GM10248 (cell line): Measurements from ENCODE around the gene PVALEF.

Source experiments
- CTCF ChIA-PET: fragments of 300-600 bp; sonication (Branson Sonifier 250); formaldehyde crosslinking; extraction: SDS; loops from one replicate; lab custom pipeline; 2021; ENCODE audit warnings: antibody characterized with exemption; lab: Yijun Ruan, JAX
- POLR2A ChIA-PET: fragments of 350-650 bp; sonication (Branson Sonifier 250); formaldehyde crosslinking; extraction: SDS; loops from one replicate; lab custom pipeline; 2020; ENCODE audit warnings: antibody characterized with exemption; lab: Yijun Ruan, JAX
- DNase-seq: peaks from one replicate; pipeline ENCODE4 v3.0.0; 2012; ENCODE audit errors: extremely low spot score
- TF ChIP-seq, protein P1 (sequence below): IDR thresholded peaks from 2 replicates; pipeline ENCODE4 v1.5.1; 2012; ENCODE audit warnings: mild to moderate bottlenecking, low read depth; ENCODE audit errors: extremely low read depth, missing control alignments, control extremely low read depth

Gene PVALEF

DNA sequence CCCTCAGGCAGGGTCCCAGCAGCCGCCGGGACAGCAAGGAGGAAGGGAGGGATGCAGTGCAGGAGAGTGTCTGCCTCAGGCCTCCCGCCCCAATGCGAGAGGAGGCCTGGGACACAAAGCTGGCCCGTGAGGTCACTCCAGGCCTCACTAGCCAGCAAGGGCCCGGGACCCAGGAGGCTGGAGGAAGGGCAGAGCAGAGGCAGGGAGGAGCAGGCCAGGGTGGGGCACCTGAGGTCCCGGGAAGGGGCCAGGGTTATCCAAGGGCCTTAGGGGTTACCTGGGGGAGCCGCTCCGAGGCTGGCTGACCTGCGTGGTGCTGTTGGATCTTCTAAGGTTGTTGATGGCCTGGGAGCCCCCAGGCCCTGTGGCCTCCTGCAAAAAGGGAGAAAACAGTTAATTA, 43.3 kb downstream of the PVALEF start:
- CTCF ChIA-PET: no interaction called here
- POLR2A ChIA-PET: no interaction called here
- no peak for DNase-seq
- TF ChIP-seq, protein P1, sequence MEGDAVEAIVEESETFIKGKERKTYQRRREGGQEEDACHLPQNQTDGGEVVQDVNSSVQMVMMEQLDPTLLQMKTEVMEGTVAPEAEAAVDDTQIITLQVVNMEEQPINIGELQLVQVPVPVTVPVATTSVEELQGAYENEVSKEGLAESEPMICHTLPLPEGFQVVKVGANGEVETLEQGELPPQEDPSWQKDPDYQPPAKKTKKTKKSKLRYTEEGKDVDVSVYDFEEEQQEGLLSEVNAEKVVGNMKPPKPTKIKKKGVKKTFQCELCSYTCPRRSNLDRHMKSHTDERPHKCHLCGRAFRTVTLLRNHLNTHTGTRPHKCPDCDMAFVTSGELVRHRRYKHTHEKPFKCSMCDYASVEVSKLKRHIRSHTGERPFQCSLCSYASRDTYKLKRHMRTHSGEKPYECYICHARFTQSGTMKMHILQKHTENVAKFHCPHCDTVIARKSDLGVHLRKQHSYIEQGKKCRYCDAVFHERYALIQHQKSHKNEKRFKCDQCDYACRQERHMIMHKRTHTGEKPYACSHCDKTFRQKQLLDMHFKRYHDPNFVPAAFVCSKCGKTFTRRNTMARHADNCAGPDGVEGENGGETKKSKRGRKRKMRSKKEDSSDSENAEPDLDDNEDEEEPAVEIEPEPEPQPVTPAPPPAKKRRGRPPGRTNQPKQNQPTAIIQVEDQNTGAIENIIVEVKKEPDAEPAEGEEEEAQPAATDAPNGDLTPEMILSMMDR: no peak

DNA sequence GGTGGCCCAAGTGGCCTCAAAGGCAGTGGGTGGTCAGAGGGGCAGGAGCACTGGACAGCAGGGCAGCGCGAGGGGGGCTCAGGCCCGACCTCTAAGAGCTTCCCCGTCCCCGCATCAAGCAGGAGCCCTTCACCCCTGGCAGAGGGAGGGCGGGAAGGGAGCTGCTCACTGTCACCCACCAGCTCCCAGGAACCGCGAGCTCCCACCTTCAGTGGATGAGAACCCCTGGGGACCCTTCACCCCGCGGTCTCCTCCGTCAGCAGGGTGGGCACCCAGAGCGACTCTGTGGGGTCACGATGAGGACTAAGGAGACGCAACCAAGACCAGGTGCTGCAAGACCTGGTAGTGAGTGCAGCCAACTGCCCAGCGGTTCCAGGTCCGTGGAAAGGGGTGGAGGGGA, 43.8 kb downstream of the PVALEF start:
- POLR2A ChIA-PET: no interaction called here
- CTCF ChIA-PET: no interaction called here
- no peak for DNase-seq
- TF ChIP-seq, protein P1: no peak

DNA sequence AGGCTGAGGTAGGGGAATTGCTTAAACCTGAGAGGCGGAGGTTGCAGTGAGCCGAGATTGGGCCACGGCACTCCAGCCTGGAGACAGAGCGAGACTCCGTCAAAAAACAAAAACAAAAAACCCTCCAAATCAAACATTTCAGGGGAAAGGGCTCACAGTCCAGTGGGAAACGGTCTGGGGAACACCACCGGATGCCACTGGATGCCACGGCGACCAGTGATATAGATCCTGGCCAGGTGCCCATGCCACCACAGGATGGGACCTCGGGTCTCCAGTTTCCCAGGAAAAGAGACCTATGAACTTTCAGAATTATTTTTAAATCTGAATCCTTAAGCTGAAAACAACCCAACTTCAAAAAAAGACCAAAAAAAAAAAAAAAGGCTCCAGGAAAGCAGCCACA, 45.2 kb downstream of the PVALEF start:
- TF ChIP-seq, protein P1: no peak
- DNase-seq: no peak
- CTCF ChIA-PET: interaction anchor here (1.0 kb wide), 1 partner anchor 68 kb away, joined by 3 read pairs; no protein-coding TSS in a partner anchor
- POLR2A ChIA-PET: no interaction called here

DNA sequence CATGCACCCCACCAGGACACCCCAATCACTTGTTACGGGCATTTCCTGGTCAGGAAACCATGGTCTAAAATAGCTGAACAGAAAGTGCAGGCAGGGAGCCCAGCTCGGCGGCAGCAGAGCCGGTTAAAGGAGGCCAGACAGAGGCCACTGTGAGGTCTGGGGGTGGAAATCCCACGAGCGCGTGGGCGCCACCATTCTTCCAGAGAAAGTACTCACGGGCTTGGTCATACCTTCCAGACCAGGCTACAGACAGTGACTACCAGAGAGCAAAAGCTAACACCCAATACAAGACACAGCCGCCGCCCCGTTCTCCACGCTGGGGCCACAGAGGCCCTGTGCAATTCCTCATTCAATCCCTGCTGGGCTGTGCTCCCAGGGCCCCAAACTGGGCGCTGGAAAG, 45.6 kb downstream of the PVALEF start:
- TF ChIP-seq, protein P1: no peak
- DNase-seq: no peak
- POLR2A ChIA-PET: no interaction called here
- CTCF ChIA-PET: interaction anchor here (1.0 to 1.1 kb wide), 2 partner anchors 12 to 69 kb away, joined by 3 read pairs; partner anchors contain the start of gene CEP131

DNA sequence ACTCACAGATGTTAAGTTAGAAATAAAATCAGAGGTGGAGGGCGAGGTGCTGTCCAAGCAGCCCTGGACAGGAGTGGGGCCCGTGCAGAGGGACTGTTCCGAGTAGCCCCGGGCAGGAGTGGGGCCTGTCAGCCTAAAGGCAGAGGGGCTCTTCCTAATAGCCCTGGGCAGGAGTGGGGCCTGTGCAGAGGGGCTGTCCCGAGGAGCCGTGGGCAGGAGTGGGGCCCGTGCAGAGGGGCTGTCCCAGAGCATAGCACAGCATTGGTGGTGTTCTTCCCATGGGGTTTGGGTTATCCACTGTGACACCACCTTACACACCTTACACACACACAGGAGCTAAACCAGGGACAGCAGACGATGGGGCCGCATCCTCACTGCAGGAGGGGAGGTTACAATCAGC, 47.1 kb downstream of the PVALEF start:
- ChIA-PET POLR2A (no interaction called here), CTCF (no interaction called here)
- no peak for DNase-seq
- TF ChIP-seq, protein P1: no peak

DNA sequence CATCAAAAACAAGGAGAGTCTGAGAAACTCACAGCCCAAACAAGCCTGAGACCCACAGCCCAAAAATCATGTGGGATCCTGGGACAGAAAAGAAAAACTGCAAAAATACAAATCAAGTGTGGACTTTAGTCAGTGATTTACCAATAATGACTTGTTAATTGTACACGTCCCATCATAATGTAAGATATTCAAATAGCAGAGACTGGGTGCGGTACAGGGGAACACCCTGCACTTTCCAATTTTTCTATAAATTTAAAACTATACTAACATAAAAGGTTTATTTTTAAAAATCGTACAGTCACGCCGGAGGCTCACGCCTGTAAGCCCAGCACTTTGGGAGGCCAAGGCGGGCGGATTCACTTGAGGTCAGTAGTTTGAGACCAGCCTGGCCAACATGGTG, 48.7 kb downstream of the PVALEF start:
- DNase-seq: no peak
- ChIA-PET CTCF (no interaction called here), POLR2A (no interaction called here)
- TF ChIP-seq, protein P1: no peak

DNA sequence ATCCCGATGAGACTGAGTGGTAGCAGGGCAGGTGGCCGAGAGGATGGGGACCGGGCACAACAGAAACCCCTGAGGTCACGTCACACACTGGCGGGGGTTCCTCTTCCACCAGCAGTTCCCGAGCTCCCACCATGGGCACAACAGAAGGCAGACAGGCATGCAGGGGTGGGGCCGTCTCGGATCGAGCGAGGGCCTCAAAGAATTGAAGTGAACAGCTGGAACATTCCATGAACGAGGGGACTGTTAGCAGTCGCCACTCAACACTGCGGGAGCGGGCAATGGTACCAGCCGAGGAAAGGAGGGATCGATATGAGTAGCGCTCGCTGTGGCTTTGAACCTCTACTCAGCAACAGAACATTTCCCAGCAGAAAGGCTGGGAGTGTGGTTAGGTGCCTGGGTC, 52.2 kb downstream of the PVALEF start:
- ChIA-PET POLR2A (no interaction called here), CTCF (no interaction called here)
- TF ChIP-seq, protein P1: no peak

More for the DNA sequence above, 52.2 kb downstream of the PVALEF start:
- DNase-seq: no peak
